ENCODE measurements around the gene HKDC1.

The HKDC1 gene

DNA sequence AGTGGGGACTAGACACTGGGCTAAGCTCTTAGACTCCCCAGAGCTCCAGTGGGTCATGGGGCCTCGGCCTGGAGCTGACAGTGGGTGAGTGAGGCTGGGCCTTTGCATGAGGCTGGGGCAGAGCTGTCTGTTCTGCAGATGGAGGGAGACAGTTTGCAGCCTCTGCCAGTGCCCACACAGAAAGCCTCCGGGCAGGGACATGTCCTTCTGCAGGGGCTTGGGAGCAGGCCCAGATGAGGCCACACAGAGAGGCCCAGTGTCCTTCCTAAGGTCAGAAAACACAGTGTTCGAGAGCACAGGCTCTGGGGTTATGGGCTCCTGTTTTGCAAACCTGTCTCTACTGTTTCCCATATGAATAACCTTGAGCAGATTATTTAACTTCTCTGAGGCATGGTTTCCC, 33.0 kb downstream of the HKDC1 start:
- H3F3A ChIP-seq (ENCODE audit: insufficient read depth): no peaks in the 10 kb centered on the region
- H3K4me3 ChIP-seq (ENCODE audit: insufficient read depth, low read length, poor library complexity, severe bottlenecking): no peak overlapping the region
- H3K9me3 ChIP-seq (ENCODE audit: insufficient read depth, low read length): no peaks in the 10 kb centered on the region
- H3K27ac ChIP-seq (ENCODE audit: low read depth, low read length): no peak overlapping the region
- no peak overlapping the region for H3K9ac ChIP-seq (ENCODE audit: low read length)
- no peak overlapping the region for H3K4me2 ChIP-seq (ENCODE audit: low read depth, low read length, poor library complexity, severe bottlenecking)
- no peak overlapping the region for H2AFZ ChIP-seq (ENCODE audit: low read depth, low read length, severe bottlenecking)
- H3K9me2 ChIP-seq (replicated peaks; ENCODE audit: insufficient read depth, low read length): no peaks in the 10 kb centered on the region
- H4K20me1 ChIP-seq (ENCODE audit: low read depth, low read length): no peaks in the 10 kb centered on the region
- TF ChIP-seq, protein P1, sequence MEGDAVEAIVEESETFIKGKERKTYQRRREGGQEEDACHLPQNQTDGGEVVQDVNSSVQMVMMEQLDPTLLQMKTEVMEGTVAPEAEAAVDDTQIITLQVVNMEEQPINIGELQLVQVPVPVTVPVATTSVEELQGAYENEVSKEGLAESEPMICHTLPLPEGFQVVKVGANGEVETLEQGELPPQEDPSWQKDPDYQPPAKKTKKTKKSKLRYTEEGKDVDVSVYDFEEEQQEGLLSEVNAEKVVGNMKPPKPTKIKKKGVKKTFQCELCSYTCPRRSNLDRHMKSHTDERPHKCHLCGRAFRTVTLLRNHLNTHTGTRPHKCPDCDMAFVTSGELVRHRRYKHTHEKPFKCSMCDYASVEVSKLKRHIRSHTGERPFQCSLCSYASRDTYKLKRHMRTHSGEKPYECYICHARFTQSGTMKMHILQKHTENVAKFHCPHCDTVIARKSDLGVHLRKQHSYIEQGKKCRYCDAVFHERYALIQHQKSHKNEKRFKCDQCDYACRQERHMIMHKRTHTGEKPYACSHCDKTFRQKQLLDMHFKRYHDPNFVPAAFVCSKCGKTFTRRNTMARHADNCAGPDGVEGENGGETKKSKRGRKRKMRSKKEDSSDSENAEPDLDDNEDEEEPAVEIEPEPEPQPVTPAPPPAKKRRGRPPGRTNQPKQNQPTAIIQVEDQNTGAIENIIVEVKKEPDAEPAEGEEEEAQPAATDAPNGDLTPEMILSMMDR (IDR thresholded peaks at IDR 0.05; ENCODE audit: insufficient read depth, low read length, poor library complexity, severe bottlenecking): no peak
- no peak for TF ChIP-seq EZH2phosphoT487 (conservative IDR thresholded peaks at IDR 0.05; ENCODE audit: low read length)
- no peaks in the 10 kb centered on the region for H3K79me2 ChIP-seq (ENCODE audit: insufficient read depth, low read length)
- H3K36me3 ChIP-seq (ENCODE audit: low read length): no peaks in the 10 kb centered on the region
- H3K27me3 ChIP-seq (ENCODE audit: low read length): no peaks in the 10 kb centered on the region

DNA sequence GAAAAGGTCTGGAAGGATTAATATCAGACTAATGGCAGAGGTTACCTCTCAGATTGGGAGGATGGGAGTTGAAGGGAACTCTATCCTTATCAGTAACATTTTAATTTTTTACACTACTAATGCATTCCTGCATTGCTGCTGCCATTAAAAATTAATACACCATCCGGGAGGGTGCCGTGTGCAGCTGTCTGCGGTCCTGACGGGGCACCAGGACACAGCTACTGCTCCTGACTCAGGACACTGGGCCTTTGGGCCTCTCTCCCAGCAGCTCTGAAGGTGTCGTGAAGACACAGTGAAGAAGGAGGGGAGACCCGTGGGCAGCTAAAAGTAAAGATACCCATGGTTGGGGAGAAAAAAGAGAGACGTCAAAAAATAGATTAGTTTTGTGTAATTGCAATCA, 34.7 kb downstream of the HKDC1 start:
- H3K4me2 ChIP-seq (ENCODE audit: low read depth, low read length, poor library complexity, severe bottlenecking): no peak overlapping the region
- H3K9me3 ChIP-seq (ENCODE audit: insufficient read depth, low read length): no peaks in the 10 kb centered on the region
- H3K27ac ChIP-seq (ENCODE audit: low read depth, low read length): no peak overlapping the region
- no peak for TF ChIP-seq EZH2phosphoT487 (conservative IDR thresholded peaks at IDR 0.05; ENCODE audit: low read length)
- TF ChIP-seq, protein P1 (IDR thresholded peaks at IDR 0.05; ENCODE audit: insufficient read depth, low read length, poor library complexity, severe bottlenecking): no peak
- no peak overlapping the region for H2AFZ ChIP-seq (ENCODE audit: low read depth, low read length, severe bottlenecking)
- no peaks in the 10 kb centered on the region for H3K9me2 ChIP-seq (replicated peaks; ENCODE audit: insufficient read depth, low read length)
- no peak overlapping the region for H3K9ac ChIP-seq (ENCODE audit: low read length)
- no peaks in the 10 kb centered on the region for H3F3A ChIP-seq (ENCODE audit: insufficient read depth)
- H4K20me1 ChIP-seq (ENCODE audit: low read depth, low read length): no peaks in the 10 kb centered on the region
- no peaks in the 10 kb centered on the region for H3K79me2 ChIP-seq (ENCODE audit: insufficient read depth, low read length)
- H3K4me3 ChIP-seq (ENCODE audit: insufficient read depth, low read length, poor library complexity, severe bottlenecking): no peak overlapping the region
- H3K36me3 ChIP-seq (ENCODE audit: low read length): no peaks in the 10 kb centered on the region
- no peaks in the 10 kb centered on the region for H3K27me3 ChIP-seq (ENCODE audit: low read length)

DNA sequence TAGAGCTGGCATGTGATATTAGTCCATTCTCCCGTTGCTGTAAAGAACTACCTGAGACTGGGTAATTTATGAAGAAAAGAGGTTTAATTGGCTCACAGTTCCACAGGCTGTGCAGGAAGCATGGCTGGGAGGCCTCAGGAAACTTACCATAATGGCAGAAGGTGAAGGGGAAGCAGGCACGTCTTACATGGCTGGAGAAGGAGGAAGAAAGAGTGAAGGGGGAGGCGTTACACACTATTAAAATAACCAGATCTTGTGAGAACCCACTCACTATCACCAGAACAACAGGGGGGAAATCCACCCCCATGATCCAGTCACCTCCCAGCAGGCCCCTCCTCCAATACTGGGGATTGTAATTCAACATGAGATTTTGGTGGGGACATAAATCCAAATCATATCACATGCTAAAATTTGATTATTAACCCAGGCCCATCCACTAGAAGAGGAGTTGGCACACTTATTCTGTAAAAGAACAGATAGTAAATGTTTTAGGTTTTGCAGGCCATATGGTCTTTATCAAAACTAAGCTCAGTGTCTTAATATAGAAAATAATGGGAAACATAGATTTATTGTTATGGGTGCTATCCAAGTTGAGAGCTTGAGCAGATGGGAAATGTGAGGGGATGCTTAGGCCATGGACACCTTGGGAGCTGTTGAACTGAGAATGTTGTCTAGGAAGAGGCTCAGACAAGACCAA, 39.6 kb downstream of the HKDC1 start:
- no peak overlapping the region for H3K27ac ChIP-seq (ENCODE audit: low read depth, low read length)
- no peak overlapping the region for H3K4me3 ChIP-seq (ENCODE audit: insufficient read depth, low read length, poor library complexity, severe bottlenecking)
- H3K9ac ChIP-seq (ENCODE audit: low read length): no peak overlapping the region
- no peaks in the 10 kb centered on the region for H3K36me3 ChIP-seq (ENCODE audit: low read length)
- no peaks in the 10 kb centered on the region for H3K27me3 ChIP-seq (ENCODE audit: low read length)
- H3K4me2 ChIP-seq (ENCODE audit: low read depth, low read length, poor library complexity, severe bottlenecking): no peak overlapping the region
- no peaks in the 10 kb centered on the region for H4K20me1 ChIP-seq (ENCODE audit: low read depth, low read length)
- TF ChIP-seq, protein P1 (IDR thresholded peaks at IDR 0.05; ENCODE audit: insufficient read depth, low read length, poor library complexity, severe bottlenecking): no peak
- TF ChIP-seq EZH2phosphoT487 (conservative IDR thresholded peaks at IDR 0.05; ENCODE audit: low read length): no peak
- no peaks in the 10 kb centered on the region for H3K79me2 ChIP-seq (ENCODE audit: insufficient read depth, low read length)
- no peak overlapping the region for H2AFZ ChIP-seq (ENCODE audit: low read depth, low read length, severe bottlenecking)
- no peaks in the 10 kb centered on the region for H3K9me2 ChIP-seq (replicated peaks; ENCODE audit: insufficient read depth, low read length)
- H3F3A ChIP-seq (ENCODE audit: insufficient read depth): no peaks in the 10 kb centered on the region
- H3K9me3 ChIP-seq (ENCODE audit: insufficient read depth, low read length): no peaks in the 10 kb centered on the region
